HG02610 (cell line): ENCODE data around the gene ARF4.
"Not testable (repeated sequence)": the region's sequence is repeated elsewhere in the genome, so short reads cannot be mapped to it uniquely, and the experiment has no call there.

ENCODE experiments used
- ATAC-seq: cut with Tn5 transposase; IDR thresholded peaks from one replicate; pipeline ENCODE4 v1.9.1; 2021; ENCODE audit warnings: mild to moderate bottlenecking, moderate library complexity; ENCODE audit not compliant: unreplicated experiment

ARF4 gene

GRCh38 chr3:57597127-57597923 lies at the start of gene ARF4:
ARF4 (minus strand) TSS chr3:57597344; CDS start chr3:57597140, 204 bp downstream.
- ATAC-seq: peak; percentile 95

DNA sequence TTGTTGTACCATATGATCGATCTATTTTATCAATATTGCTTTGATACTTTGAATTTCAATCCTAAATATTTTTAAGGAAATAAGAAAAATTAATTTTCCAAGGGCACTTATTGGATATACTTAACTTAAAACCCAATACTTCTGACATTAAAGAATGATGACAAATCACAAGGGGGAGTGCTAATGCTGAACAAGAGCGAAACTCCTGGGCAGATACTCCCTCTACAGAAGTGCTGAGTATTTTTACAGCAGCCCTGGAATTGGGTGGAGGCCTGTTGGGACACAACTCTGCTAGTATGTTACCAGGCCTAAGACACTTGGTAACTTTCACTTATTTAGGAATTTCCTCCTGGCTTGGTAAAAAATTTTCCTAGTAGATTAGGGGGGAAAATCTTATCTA lies 49.6 kb upstream of the ARF4 start:
- ATAC-seq: no peak

DNA sequence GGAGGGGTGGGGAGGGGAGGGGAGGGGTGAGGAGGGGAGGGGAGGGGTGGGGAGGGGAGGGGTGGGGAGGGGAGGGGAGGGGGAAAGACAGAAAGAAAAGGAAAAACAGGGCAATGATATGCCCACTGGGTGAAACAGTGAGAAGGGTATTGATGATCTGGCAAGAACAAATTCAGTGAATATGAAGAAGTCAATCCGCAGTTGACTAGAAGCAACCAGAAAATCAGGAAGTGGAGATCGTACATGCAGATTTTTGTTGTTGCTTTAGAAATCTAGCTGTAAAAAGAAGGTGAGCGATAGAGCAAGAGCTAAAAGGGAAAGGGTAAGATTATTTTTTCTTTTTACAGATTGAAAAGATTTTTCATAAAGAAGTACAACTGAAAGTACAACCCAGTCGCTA lies 47.6 kb upstream of the ARF4 start:
- no peak for ATAC-seq

DNA sequence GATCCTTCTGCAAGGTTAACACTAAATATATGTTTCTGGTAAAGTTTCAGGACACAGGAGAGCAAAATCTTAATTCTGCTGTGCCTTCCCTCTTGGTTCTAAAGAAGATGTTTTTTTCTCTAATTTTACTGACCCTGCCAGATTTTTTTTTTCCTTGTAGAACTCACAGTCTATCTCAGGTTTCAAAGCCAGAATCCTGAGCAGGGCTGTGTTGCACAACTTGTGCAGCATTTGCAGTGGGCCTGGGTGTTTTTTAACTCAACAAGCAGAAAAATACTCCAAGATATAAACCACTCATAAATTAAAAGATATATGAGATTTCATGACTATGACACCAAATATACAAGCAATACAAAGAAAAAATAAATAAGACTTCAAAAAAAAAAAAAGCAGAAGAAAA lies 40.2 kb upstream of the ARF4 start:
- ATAC-seq: no peak

DNA sequence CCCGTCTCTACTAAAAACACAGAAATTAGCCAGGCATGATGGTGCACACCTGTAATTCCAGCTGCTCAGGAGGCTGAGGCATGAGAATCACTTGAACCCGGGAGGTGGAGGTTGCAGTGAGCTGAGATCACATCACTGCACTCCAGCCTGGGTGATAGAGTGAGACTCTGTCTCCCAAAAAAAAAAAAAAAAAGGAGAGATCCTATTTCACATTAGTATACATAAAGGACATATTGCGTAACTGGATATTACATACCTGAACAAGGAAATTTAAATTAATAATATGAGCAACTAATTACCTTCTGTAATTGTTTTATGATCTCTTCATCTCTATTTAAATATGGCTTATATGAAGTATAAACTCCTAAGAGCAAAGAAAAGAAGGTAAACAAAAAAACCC lies 37.1 kb upstream of the ARF4 start:
- ATAC-seq: not testable (repeated sequence)

GRCh38 chr3:57627976-57628375 lies 30.8 kb upstream of the ARF4 start:
- no peak for ATAC-seq

DNA sequence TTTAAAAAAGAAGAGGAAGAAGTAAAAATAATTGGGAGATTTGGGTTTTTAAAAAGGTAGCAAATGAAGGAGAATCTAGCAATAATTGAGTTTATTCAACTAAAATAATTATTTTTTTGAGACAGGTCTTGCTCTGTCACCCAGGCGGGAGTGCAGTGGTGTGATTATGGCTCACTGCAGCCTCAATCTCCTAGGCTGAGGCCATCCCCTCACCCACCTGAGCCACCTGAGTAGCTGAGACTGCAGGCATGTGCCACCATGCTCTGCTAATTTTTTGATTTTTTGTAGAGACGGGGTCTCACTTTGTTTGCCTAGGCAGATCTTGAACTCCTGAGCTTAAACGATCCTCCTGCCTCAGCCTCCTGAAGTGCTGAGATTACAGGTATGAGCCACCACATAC lies 27.7 kb upstream of the ARF4 start:
- no peak for ATAC-seq

- no peak for ATAC-seq
Observed at GRCh38 chr3:57622362-57622761, 25.2 kb upstream of the ARF4 start.

DNA sequence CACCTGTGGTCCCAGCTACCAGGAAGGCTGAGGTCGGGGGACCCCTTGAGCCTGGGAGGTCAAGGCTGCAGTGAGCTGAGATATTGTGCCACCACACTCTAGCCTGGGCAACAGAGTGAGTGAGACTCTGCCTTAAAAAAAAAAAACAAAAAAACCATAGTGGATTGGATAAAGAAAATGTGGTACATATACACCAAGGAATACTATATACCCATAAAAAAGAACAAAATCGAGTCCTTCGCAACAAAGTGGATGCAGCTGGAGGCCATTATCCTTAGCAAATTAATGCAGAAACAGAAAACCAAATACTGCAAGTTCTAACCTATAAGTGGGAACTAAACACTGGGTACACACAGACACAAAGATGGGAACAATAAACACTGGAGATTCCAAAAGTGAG lies 20.6 kb upstream of the ARF4 start:
- no peak for ATAC-seq

DNA sequence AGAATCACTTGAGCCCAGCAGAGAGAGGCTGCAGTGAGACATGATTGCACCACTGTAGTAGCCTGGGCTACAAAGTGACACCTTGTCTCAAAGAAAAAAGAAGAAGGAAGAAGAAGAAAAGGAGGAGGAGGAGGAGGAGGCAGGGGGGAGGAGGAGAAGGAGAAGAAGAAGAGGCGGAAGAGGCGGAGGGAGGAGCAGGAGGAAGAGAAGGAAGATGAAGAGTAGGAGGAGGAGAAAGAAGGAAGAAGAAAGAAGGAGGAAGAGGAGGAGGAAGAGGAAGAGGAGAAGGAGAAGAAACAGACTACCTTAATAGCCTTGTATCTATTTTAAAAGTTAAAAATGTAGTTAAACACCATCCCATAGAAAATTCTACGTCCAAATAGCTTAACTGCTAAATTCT lies 19.1 kb upstream of the ARF4 start:
- ATAC-seq: no peak

DNA sequence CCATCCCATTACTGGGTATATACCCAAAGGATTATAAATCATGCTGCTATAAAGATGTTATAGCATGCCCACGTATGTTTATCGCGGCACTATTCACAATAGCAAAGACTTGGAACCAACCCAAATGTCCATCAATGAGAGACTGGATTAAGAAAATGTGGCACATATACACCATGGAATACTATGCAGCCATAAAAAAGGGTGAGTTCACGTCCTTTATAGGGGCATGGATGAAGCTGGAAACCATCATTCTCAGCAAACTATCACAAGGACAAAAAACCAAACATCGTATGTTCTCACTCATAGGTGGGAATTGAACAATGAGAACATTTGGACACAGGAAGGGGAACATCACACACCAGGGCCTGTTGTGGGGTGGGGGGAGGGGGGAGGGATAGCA lies 14.7 kb upstream of the ARF4 start:
- ATAC-seq: not testable (repeated sequence)

- ATAC-seq: no peak
Observed at GRCh38 chr3:57605683-57606082, 8.5 kb upstream of the ARF4 start.

- ATAC-seq: no peak
Observed at GRCh38 chr3:57604971-57605370, 7.8 kb upstream of the ARF4 start.

GRCh38 chr3:57600195-57600594 lies 3.1 kb upstream of the ARF4 start:
- ATAC-seq: no peak

DNA sequence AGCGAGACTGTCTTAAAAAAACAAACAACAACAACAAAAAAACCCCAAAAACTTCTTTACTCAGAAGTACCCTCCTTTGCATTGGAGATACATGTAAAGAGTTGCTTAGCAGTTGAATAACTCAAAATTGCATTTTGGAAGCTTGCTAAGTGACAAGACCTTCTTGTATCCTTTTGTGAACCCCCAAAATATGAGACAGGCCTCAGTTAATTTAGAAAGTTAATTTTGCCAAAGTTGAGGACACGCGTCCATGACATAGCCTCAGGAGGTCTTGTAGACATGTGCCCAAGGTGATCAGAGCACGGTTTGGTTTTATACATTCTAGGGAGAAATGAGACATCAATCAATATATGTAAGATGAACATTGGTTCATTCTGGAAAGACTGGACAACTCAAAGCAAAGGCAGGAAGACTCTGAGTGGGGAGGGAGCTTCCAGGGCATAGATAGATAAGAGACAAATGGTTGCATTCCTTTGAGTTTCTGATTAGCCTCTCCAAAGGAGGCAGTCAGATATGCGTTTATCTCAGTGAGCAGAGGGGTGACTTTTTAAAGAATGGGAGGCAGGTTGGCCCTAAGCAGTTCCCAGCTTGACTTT lies 1.7 kb upstream of the ARF4 start:
- no peak for ATAC-seq

DNA sequence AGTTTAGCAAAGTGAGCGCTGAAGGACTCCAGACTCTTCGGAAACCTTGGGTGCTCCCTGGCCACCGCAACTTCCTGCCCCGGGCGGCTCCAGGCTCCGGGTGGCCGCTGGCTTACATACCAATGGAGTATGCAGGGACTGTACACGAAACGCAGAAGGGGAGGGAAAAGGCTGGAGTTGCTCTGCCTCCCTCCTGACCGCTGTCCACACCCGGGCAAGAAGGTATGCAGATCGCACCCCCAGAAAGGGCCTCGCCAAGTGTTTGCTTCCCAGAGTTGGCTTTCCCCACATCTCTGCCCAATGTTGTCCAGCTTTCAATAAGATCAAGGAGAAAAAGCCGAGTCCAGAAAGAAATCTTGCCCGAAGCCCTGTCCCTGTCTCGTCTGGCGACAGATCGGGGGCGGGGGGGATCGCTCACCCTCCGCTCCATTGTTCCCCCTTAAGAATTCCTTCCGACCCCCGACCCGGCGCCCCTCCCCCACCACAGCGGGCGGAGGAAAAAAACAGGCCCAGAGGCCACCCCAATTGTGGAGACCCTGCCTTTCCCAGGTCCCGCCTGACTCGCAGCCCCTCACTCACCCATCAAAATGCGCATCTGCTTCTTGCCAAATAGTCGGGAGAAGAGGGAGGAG lies 533 bp downstream of the ARF4 start:
- no peak for ATAC-seq

GRCh38 chr3:57594576-57594975 lies 2.6 kb downstream of the ARF4 start:
- no peak for ATAC-seq

- no peak for ATAC-seq
Observed at GRCh38 chr3:57594144-57594543, 3.0 kb downstream of the ARF4 start.

GRCh38 chr3:57592306-57592705 lies 4.8 kb downstream of the ARF4 start:
- no peak for ATAC-seq

GRCh38 chr3:57587905-57588304 lies 9.2 kb downstream of the ARF4 start:
- ATAC-seq: no peak

GRCh38 chr3:57586778-57587177 lies 10.4 kb downstream of the ARF4 start:
- no peak for ATAC-seq

GRCh38 chr3:57583544-57583943 lies 13.6 kb downstream of the ARF4 start:
- no peak for ATAC-seq
